ENCODE results near the gene ABCA1.
"Not testable (repeated sequence)": the region's sequence is repeated elsewhere in the genome, so short reads cannot be mapped to it uniquely, and the experiment has no call there.

Gene ABCA1

GRCh38 chr9:104944356-104944755 is 16.4 kb upstream of the ABCA1 start:
- DNase-seq (ENCODE audit: low spot score), result no peak

GRCh38 chr9:104941597-104941996 is 13.6 kb upstream of the ABCA1 start:
- DNase-seq (ENCODE audit: low spot score), result no peak

- no peak for DNase-seq (ENCODE audit: low spot score)
Observed at GRCh38 chr9:104936291-104936690, 8.3 kb upstream of the ABCA1 start.

- not testable (repeated sequence) for DNase-seq (ENCODE audit: low spot score)
Observed at GRCh38 chr9:104935501-104935810, 7.5 kb upstream of the ABCA1 start.

- no peak for DNase-seq (ENCODE audit: low spot score)
Observed at GRCh38 chr9:104934691-104935500, 6.9 kb upstream of the ABCA1 start.

- not testable (repeated sequence) for DNase-seq (ENCODE audit: low spot score)
Observed at GRCh38 chr9:104933091-104933490, 5.1 kb upstream of the ABCA1 start.

GRCh38 chr9:104931256-104931655 is 3.3 kb upstream of the ABCA1 start:
- DNase-seq (ENCODE audit: low spot score), result no peak

- DNase-seq (ENCODE audit: low spot score), result peak; percentile 52
Observed at GRCh38 chr9:104927216-104927911, 591 bp downstream of the ABCA1 start.

- DNase-seq (ENCODE audit: low spot score), result no peak
Observed at GRCh38 chr9:104923740-104924139, 4.2 kb downstream of the ABCA1 start.

GRCh38 chr9:104923289-104923688 is 4.7 kb downstream of the ABCA1 start:
- no peak for DNase-seq (ENCODE audit: low spot score)

GRCh38 chr9:104922748-104923147 is 5.2 kb downstream of the ABCA1 start:
- DNase-seq (ENCODE audit: low spot score), result not testable (repeated sequence)

- DNase-seq (ENCODE audit: low spot score), result no peak
Observed at GRCh38 chr9:104921067-104921741, 6.8 kb downstream of the ABCA1 start.

GRCh38 chr9:104915753-104916152 is 12.2 kb downstream of the ABCA1 start:
- DNase-seq (ENCODE audit: low spot score), result no peak

- DNase-seq (ENCODE audit: low spot score), result no peak
Observed at GRCh38 chr9:104915049-104915448, 12.9 kb downstream of the ABCA1 start.

GRCh38 chr9:104914466-104914865 is 13.5 kb downstream of the ABCA1 start:
- no peak for DNase-seq (ENCODE audit: low spot score)

- no peak for DNase-seq (ENCODE audit: low spot score)
Observed at GRCh38 chr9:104912606-104913005, 15.3 kb downstream of the ABCA1 start.

- DNase-seq (ENCODE audit: low spot score), result peak; percentile 43
Observed at GRCh38 chr9:104911032-104911607, 16.8 kb downstream of the ABCA1 start.

- DNase-seq (ENCODE audit: low spot score), result peak; percentile 65
Observed at GRCh38 chr9:104907278-104907951, 20.5 kb downstream of the ABCA1 start.

- peak; percentile 55 for DNase-seq (ENCODE audit: low spot score)
Observed at GRCh38 chr9:104906441-104907277, 21.3 kb downstream of the ABCA1 start.

GRCh38 chr9:104905931-104906330 is 22.0 kb downstream of the ABCA1 start:
- DNase-seq (ENCODE audit: low spot score), result no peak
